Bronchial epithelial cell (primary cell): Measurements from ENCODE around the gene PAF1. TPM values are rescaled to one million over a fixed set of nuclear protein-coding genes. Genes with fewer than 3 reads are reported as not detected.

Experiments used
- DNase-seq: peaks from one replicate; pipeline ENCODE4 v3.0.0-alpha.2; 2010; ENCODE audit warnings: low read depth
- FAIRE-seq: peaks from 2 replicates; lab custom pipeline; 2011; peaks lifted over from hg19 to GRCh38; lab: Jason Lieb, UNC
- H3K27me3 ChIP-seq: 2 replicates; pipeline ENCODE4 v1.5.1; 2011; ENCODE audit warnings: low read length; ENCODE audit not compliant: control insufficient read depth, insufficient read depth
- H3K36me3 ChIP-seq: 2 replicates; pipeline ENCODE4 v1.5.1; 2011; ENCODE audit warnings: low read length; ENCODE audit not compliant: control insufficient read depth, insufficient read depth
- H3K4me3 ChIP-seq: 2 replicates; pipeline ENCODE4 v1.5.1; 2011; ENCODE audit warnings: mild to moderate bottlenecking, low read depth, low read length, control low read depth
- CTCF ChIP-seq: IDR thresholded peaks from 2 replicates; pipeline ENCODE4 v1.5.1; 2011; ENCODE audit warnings: mild to moderate bottlenecking, moderate library complexity, low read length, control low read depth, inconsistent platforms; ENCODE audit not compliant: insufficient read depth, severe bottlenecking
- total RNA-seq: library from RNA; depleted of rRNA; stranded (reverse); fragments of >200 nt; gene quantifications from 2 replicates; pipeline ENCODE4 v1.2.1, GENCODE V29; 2014

The PAF1 gene
- total RNA-seq, 1 donor from 2014 or later = 31.6 TPM

- no peak for TF ChIP-seq CTCF
- Histone ChIP-seq H3K4me3 (no peak overlapping the region), H3K36me3 (peaks cover 8% of the 10 kb centered on the region), H3K27me3 (no peaks in the 10 kb centered on the region)
- no peak for FAIRE-seq
- no peak for DNase-seq
These were observed 26.9 kb downstream of the PAF1 start for GRCh38 chr19:39363901-39364457.

GRCh38 chr19:39362682-39363657 is 27.9 kb downstream of the PAF1 start:
- DNase-seq (peak; percentile 85), FAIRE-seq (no peak)
- H3K36me3 ChIP-seq = peaks cover 8% of the 10 kb centered on the region
- H3K4me3 ChIP-seq = no peak overlapping the region
- TF ChIP-seq CTCF = no peak
- H3K27me3 ChIP-seq = no peaks in the 10 kb centered on the region

GRCh38 chr19:39360599-39360998 is 30.3 kb downstream of the PAF1 start:
- no peak for DNase-seq
- H3K36me3 ChIP-seq = peaks cover 21% of the 10 kb centered on the region
- FAIRE-seq = no peak

GRCh38 chr19:39359026-39359425 is 31.9 kb downstream of the PAF1 start:
- Histone ChIP-seq H3K4me3 (no peak overlapping the region), H3K36me3 (peaks cover 22% of the 10 kb centered on the region), H3K27me3 (no peaks in the 10 kb centered on the region)
- DNase-seq (no peak), FAIRE-seq (no peak)
- no peak for TF ChIP-seq CTCF

More at GRCh38 chr19:39360599-39360998, 30.3 kb downstream of the PAF1 start:
- no peak for TF ChIP-seq CTCF
- Histone ChIP-seq H3K4me3 (no peak overlapping the region), H3K27me3 (no peaks in the 10 kb centered on the region)

- DNase-seq = no peak
- Histone ChIP-seq H3K27me3 (no peaks in the 10 kb centered on the region), H3K36me3 (peaks cover 25% of the 10 kb centered on the region), H3K4me3 (no peak overlapping the region)
- TF ChIP-seq CTCF = no peak
- FAIRE-seq = no peak
These were observed 34.3 kb downstream of the PAF1 start for GRCh38 chr19:39356647-39357046.
